DOHH2 (cell line): ENCODE results near the gene IL1RAPL1.

ENCODE experiments used
- H3F3A ChIP-seq: fragments of 200-600 bp; sonication (generic), shearing (Covaris generic); 2 replicates; pipeline ENCODE4 v1.6.0; 2016; ENCODE audit warnings: antibody characterized with exemption, mild to moderate bottlenecking; ENCODE audit not compliant: control insufficient read depth, insufficient read depth
- H3K27ac ChIP-seq: fragments of 200-600 bp; sonication (generic); 2 replicates; pipeline ENCODE4 v1.5.1; 2014; ENCODE audit warnings: low read depth, mild to moderate bottlenecking, low read length, moderate library complexity
- H3K27me3 ChIP-seq: fragments of 200-600 bp; sonication (generic); 2 replicates; pipeline ENCODE4 v1.6.1; 2014; ENCODE audit warnings: mild to moderate bottlenecking, low read length, mixed read lengths; ENCODE audit not compliant: control insufficient read depth
- H3K36me3 ChIP-seq: fragments of 200-600 bp; sonication (generic); 2 replicates; pipeline ENCODE4 v1.6.1; 2014; ENCODE audit warnings: mild to moderate bottlenecking, low read length, moderate library complexity, mixed read lengths; ENCODE audit not compliant: control insufficient read depth
- H3K4me1 ChIP-seq: fragments of 200-600 bp; sonication (generic); 2 replicates; pipeline ENCODE4 v1.6.1; 2014; ENCODE audit warnings: mild to moderate bottlenecking, low read length, mixed read lengths; ENCODE audit not compliant: control insufficient read depth
- H3K4me2 ChIP-seq: fragments of 200-600 bp; sonication (generic); 2 replicates; pipeline ENCODE4 v1.6.0; 2014; ENCODE audit warnings: mild to moderate bottlenecking, low read length, moderate library complexity
- H3K4me3 ChIP-seq: fragments of 200-600 bp; sonication (generic); 2 replicates; pipeline ENCODE4 v1.5.1; 2014; ENCODE audit warnings: mild to moderate bottlenecking, low read length, mixed read lengths
- H3K79me2 ChIP-seq: fragments of 200-600 bp; sonication (generic); 2 replicates; pipeline ENCODE4 v1.6.1; 2014; ENCODE audit warnings: mild to moderate bottlenecking, low read length, mixed read lengths; ENCODE audit not compliant: control insufficient read depth
- H3K9me2 ChIP-seq: fragments of 200-600 bp; sonication (generic); replicated peaks from 2 replicates; pipeline ENCODE4 v1.6.1; 2014; ENCODE audit warnings: mild to moderate bottlenecking, low read length, mixed read lengths; ENCODE audit not compliant: control insufficient read depth
- H3K9me3 ChIP-seq: fragments of 200-600 bp; sonication (generic); 2 replicates; pipeline ENCODE4 v1.6.1; 2014; ENCODE audit warnings: antibody characterized with exemption, low read length, mixed read lengths; ENCODE audit not compliant: control insufficient read depth, insufficient read depth
- H4K20me1 ChIP-seq: fragments of 200-600 bp; sonication (generic); 2 replicates; pipeline ENCODE4 v1.6.0; 2014; ENCODE audit warnings: low read depth, mild to moderate bottlenecking, antibody characterized with exemption, low read length, moderate library complexity; ENCODE audit not compliant: control insufficient read depth, insufficient read depth
- CTCF ChIP-seq: fragments of 200-600 bp; sonication (generic); IDR thresholded peaks from one replicate; pipeline ENCODE4 v1.5.1; 2014; ENCODE audit warnings: antibody characterized with exemption, mild to moderate bottlenecking, low read depth, low read length; ENCODE audit not compliant: poor library complexity, severe bottlenecking
- EZH2phosphoT487 ChIP-seq: fragments of 200-600 bp; sonication (generic); IDR thresholded peaks from 2 replicates; pipeline ENCODE4 v1.6.1; 2017; ENCODE audit warnings: borderline replicate concordance, mild to moderate bottlenecking, antibody characterized with exemption, low read length, moderate library complexity, mixed read lengths

IL1RAPL1 gene

GRCh38 chrX:28659269-28659668 lies 72.0 kb downstream of the IL1RAPL1 start:
- Histone ChIP-seq H3K79me2 (no peaks in the 10 kb centered on the region), H3K27ac (no peak overlapping the region), H3K4me1 (no peaks in the 10 kb centered on the region), H3K27me3 (no peaks in the 10 kb centered on the region), H3K9me3 (no peaks in the 10 kb centered on the region), H3K9me2 (no peaks in the 10 kb centered on the region), H3F3A (no peaks in the 10 kb centered on the region), H4K20me1 (no peaks in the 10 kb centered on the region), H3K4me3 (no peak overlapping the region), H3K36me3 (no peaks in the 10 kb centered on the region), H3K4me2 (no peak overlapping the region)
- TF ChIP-seq EZH2phosphoT487 (no peak), CTCF (peak; percentile 56)

GRCh38 chrX:28665778-28666177 lies 78.5 kb downstream of the IL1RAPL1 start:
- TF ChIP-seq CTCF (no peak), EZH2phosphoT487 (no peak)
- Histone ChIP-seq H3K4me3 (no peak overlapping the region), H3K27ac (no peak overlapping the region), H3K4me1 (no peaks in the 10 kb centered on the region), H4K20me1 (no peaks in the 10 kb centered on the region), H3F3A (no peaks in the 10 kb centered on the region), H3K9me3 (no peaks in the 10 kb centered on the region), H3K27me3 (no peaks in the 10 kb centered on the region), H3K4me2 (no peak overlapping the region), H3K36me3 (no peaks in the 10 kb centered on the region), H3K9me2 (no peaks in the 10 kb centered on the region), H3K79me2 (no peaks in the 10 kb centered on the region)

GRCh38 chrX:28668303-28668702 lies 81.1 kb downstream of the IL1RAPL1 start:
- Histone ChIP-seq H3K79me2 (no peaks in the 10 kb centered on the region), H3K4me1 (no peaks in the 10 kb centered on the region), H3F3A (no peaks in the 10 kb centered on the region), H3K27ac (no peak overlapping the region), H3K4me2 (no peak overlapping the region), H3K36me3 (no peaks in the 10 kb centered on the region), H4K20me1 (no peaks in the 10 kb centered on the region), H3K9me2 (no peaks in the 10 kb centered on the region), H3K4me3 (no peak overlapping the region), H3K27me3 (no peaks in the 10 kb centered on the region), H3K9me3 (no peaks in the 10 kb centered on the region)
- TF ChIP-seq EZH2phosphoT487 = no peak
- no peak for TF ChIP-seq CTCF

GRCh38 chrX:28668957-28669356 lies 81.7 kb downstream of the IL1RAPL1 start:
- TF ChIP-seq EZH2phosphoT487 (no peak), CTCF (no peak)
- no peaks in the 10 kb centered on the region for H4K20me1 ChIP-seq
- no peaks in the 10 kb centered on the region for H3F3A ChIP-seq
- no peaks in the 10 kb centered on the region for H3K79me2 ChIP-seq
- no peaks in the 10 kb centered on the region for H3K4me1 ChIP-seq
- no peak overlapping the region for H3K4me3 ChIP-seq
- H3K27me3 ChIP-seq = no peaks in the 10 kb centered on the region
- no peak overlapping the region for H3K4me2 ChIP-seq
- H3K9me3 ChIP-seq = no peaks in the 10 kb centered on the region
- no peaks in the 10 kb centered on the region for H3K9me2 ChIP-seq
- no peak overlapping the region for H3K27ac ChIP-seq
- H3K36me3 ChIP-seq = no peaks in the 10 kb centered on the region
